SK-N-SH (cell line): Measurements from ENCODE around the gene PARP15. TPM values are rescaled to one million over a fixed set of nuclear protein-coding genes. Genes with fewer than 3 reads are reported as not detected.

Experiments
- polyA plus RNA-seq, 3 experiments: library from polyadenylated mRNA; depleted of rRNA; stranded (reverse); fragments of >200 nt; gene quantifications; 2 replicates each; pipeline ENCODE4 v1.2.3, GENCODE V29; 2012

PARP15 gene
- polyA plus RNA-seq, 1 of the 3 experiments (the other 2 are of a cell fraction) = not detected

Other genes with a start within 250 kb of the PARP15 start
- gene MIX23, start 194.4 kb upstream of the PARP15 start, polyA plus RNA-seq (2012; rRNA removed) = 11.0 and 11.2 TPM in 2 replicates
- gene FAM162A, start 193.5 kb upstream of the PARP15 start, polyA plus RNA-seq (2012; rRNA removed) = 35.1 and 35.3 TPM in 2 replicates
- gene WDR5B, start 161.6 kb upstream of the PARP15 start, polyA plus RNA-seq (2012; rRNA removed) = 2.2 and 3.5 TPM in 2 replicates
- gene KPNA1, start 62.7 kb upstream of the PARP15 start, polyA plus RNA-seq (2012; rRNA removed) = 21.6 and 32.0 TPM in 2 replicates
- 13.5 and 17.4 TPM in 2 replicates for gene PARP9, start 13.3 kb upstream of the PARP15 start, polyA plus RNA-seq (2012; rRNA removed)
- 2.6 and 2.7 TPM in 2 replicates for gene DTX3L, start 13.3 kb upstream of the PARP15 start, polyA plus RNA-seq (2012; rRNA removed)
- gene PARP14, start 103.2 kb downstream of the PARP15 start, polyA plus RNA-seq (2012; rRNA removed) = 9.2 and 11.0 TPM in 2 replicates
- gene HSPBAP1, start 216.2 kb downstream of the PARP15 start, polyA plus RNA-seq (2012; rRNA removed) = 5.1 and 6.7 TPM in 2 replicates
- 6.4 and 9.1 TPM in 2 replicates for gene SLC49A4, start 217.4 kb downstream of the PARP15 start, polyA plus RNA-seq (2012; rRNA removed)